SH-SY5Y (cell line): Measurements from ENCODE around the gene NOP14.

ENCODE experiments used
- GATA2 ChIP-seq: IDR thresholded peaks from 2 replicates; pipeline ENCODE4 v1.6.1; 2011; ENCODE audit warnings: mild to moderate bottlenecking, low read depth, low read length
- GATA3 ChIP-seq: IDR thresholded peaks from 2 replicates; pipeline ENCODE4 v1.6.1; 2011; ENCODE audit warnings: low read depth, mild to moderate bottlenecking, low read length, moderate library complexity

- TF ChIP-seq GATA3: no peak
- no peak for TF ChIP-seq GATA2
Observed at GRCh38 chr4:2963175-2963965, at the start of gene NOP14, which contains the start of gene GRK4.
